Inflammatory macrophage treated with lipopolysaccharide for 1 hour (primary cell): Measurements from ENCODE around the gene ARFRP1.
A peak's percentile ranks its signal among the peaks of the same experiment; 100 is the strongest.
"Not testable (repeated sequence)": the region's sequence is repeated elsewhere in the genome, so short reads cannot be mapped to it uniquely, and the experiment has no call there.

Experiments used
- DNase-seq, 2 donors: peaks; one replicate each; pipeline ENCODE4 v3.0.0-alpha.2; 2020 to 2022

The ARFRP1 gene

GRCh38 chr20:63671695-63672094 is 36.1 kb downstream of the ARFRP1 start:
- not testable (repeated sequence) for DNase-seq

- no peak for DNase-seq
Measured at GRCh38 chr20:63668351-63668750, 39.4 kb downstream of the ARFRP1 start.

- no peak for DNase-seq
Measured at GRCh38 chr20:63667858-63668257, 39.9 kb downstream of the ARFRP1 start.

GRCh38 chr20:63665708-63666107 is 42.1 kb downstream of the ARFRP1 start:
- DNase-seq: no peak

- no peak for DNase-seq
Measured at GRCh38 chr20:63664861-63665594, 42.7 kb downstream of the ARFRP1 start.

- no peak for DNase-seq
Measured at GRCh38 chr20:63664143-63664851, 43.5 kb downstream of the ARFRP1 start.

GRCh38 chr20:63663332-63664066 is 44.3 kb downstream of the ARFRP1 start:
- no peak for DNase-seq

GRCh38 chr20:63662813-63663189 is 45.0 kb downstream of the ARFRP1 start:
- DNase-seq: no peak

GRCh38 chr20:63661959-63662812 is 45.6 kb downstream of the ARFRP1 start:
- DNase-seq: no peak

- DNase-seq: no peak
Measured at GRCh38 chr20:63661108-63661507, 46.7 kb downstream of the ARFRP1 start.

GRCh38 chr20:63660622-63661021 is 47.2 kb downstream of the ARFRP1 start:
- no peak for DNase-seq

GRCh38 chr20:63660174-63660573 is 47.6 kb downstream of the ARFRP1 start:
- DNase-seq: not testable (repeated sequence)

- no peak for DNase-seq
Measured at GRCh38 chr20:63659370-63659769, 48.4 kb downstream of the ARFRP1 start.

GRCh38 chr20:63658749-63659187 is 49.0 kb downstream of the ARFRP1 start:
- DNase-seq: peak; percentile 53 to 71

- peak; percentile 86 to 97 for DNase-seq
Measured at GRCh38 chr20:63657937-63658748, 49.6 kb downstream of the ARFRP1 start, which contains the start of gene RTEL1. Gene RTEL1, plus strand, starts transcription at chr20:63658312. Its CDS starts 1,091 bp downstream, at chr20:63659403.

GRCh38 chr20:63657260-63657936 is 50.4 kb downstream of the ARFRP1 start:
- DNase-seq: no peak

- DNase-seq: no peak
Measured at GRCh38 chr20:63656451-63656850, 51.3 kb downstream of the ARFRP1 start.

GRCh38 chr20:63655249-63655648 is 52.5 kb downstream of the ARFRP1 start:
- no peak for DNase-seq

GRCh38 chr20:63653974-63654668 is 53.7 kb downstream of the ARFRP1 start:
- no peak for DNase-seq
